Measurements from ENCODE around the gene POLE.
"Not testable (repeated sequence)": the region's sequence is repeated elsewhere in the genome, so short reads cannot be mapped to it uniquely, and the experiment has no call there.

Gene POLE

DNA sequence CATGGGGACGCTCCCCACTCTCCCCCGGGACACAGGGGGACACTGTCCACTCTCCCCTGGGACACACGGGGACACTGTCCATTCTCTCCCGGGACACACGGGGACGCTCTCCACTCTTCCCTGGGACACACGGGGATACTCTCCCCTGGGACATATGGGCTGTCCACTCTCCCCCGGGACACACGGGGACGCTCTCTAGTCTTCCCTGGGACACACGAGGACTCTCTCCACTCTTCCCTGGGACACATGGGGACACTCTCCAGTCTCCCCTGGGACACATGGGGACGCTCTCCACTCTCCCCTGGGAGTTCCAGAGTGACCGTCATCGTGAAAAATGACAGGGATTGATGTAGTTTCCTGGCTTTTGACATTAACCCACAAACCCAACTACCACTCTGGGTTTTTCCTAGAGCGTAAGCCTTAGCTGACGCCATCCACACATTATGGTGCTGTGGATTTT, 71.5 kb downstream of the POLE start:
- no peak for DNase-seq (ENCODE audit: low read depth in 2 of 2)

DNA sequence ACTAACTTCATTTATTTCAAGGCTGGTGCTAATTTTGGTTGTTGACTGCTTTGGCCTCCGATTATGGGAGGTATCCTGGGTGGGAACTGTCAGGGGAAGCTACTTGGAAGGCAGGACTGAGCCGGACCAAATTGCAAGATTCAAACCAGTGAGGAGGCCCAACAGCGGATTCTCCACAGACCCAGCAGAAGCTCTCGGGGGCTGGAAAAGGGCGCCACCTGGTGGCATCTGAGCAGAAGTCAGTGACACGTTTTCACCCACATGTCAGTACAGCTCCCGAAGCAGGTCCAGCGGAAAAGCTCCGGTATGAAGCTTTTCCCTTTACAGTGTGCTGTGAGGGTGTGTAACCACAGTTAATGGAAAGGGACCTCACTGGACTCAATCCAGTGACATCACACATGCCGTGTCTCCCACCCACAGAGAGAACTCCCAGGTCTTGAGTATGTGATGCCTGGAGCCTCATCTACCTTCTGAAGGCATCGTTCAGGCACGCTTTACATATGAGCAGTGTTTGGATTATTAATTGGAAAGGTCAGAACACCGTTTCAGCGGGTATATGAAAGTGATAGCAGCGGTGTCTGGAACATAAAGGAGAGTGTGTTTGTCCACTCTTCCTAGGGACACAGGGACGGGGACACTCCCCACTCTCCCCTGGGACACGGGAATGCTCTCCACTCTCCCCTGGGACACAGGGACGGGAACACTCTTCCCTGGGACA, 72.1 kb downstream of the POLE start:
- DNase-seq (ENCODE audit: low read depth in 2 of 2), result peak; percentile 63 to 73

DNA sequence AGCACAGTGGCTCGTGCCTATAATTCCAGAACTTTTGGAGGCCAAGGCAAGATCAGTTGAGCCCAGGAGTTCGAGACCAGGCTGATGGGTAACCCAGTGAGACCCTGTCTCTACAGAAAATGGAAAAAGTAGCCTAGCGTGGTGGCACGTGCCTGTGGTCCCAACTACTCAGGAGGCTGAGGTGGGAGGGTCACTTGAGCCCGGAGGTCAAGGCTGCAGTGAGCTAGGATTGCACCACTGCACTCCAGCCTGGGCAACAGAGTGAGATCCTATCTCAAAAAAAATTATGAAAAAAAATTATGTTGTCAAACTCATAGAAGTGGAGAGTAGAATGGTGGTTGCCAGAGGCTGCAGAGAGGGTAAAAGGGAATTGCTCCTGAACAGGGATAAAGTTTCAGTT, 73.1 kb downstream of the POLE start:
- no peak for DNase-seq (ENCODE audit: low read depth in 2 of 2)

DNA sequence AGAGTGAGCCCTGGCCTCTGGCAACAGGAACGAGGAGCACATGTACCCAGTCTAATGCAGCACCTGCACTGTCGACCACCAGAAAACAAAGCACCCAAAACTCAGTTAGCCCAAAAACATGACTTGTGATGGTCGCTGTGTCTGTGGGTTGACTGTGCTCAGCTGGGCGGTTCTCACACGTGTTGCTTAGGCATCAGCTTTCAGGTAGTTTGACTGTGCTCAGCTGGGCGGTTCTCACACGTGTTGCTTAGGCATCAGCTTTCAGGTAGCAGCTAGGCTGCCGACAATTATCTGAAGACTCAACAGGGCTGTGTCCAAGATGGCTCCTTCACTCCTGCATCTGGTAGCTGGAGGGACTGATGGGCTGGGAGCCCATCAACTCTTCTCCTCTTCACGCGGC, 75.5 kb downstream of the POLE start:
- no peak for DNase-seq (ENCODE audit: low read depth in 2 of 2)

DNA sequence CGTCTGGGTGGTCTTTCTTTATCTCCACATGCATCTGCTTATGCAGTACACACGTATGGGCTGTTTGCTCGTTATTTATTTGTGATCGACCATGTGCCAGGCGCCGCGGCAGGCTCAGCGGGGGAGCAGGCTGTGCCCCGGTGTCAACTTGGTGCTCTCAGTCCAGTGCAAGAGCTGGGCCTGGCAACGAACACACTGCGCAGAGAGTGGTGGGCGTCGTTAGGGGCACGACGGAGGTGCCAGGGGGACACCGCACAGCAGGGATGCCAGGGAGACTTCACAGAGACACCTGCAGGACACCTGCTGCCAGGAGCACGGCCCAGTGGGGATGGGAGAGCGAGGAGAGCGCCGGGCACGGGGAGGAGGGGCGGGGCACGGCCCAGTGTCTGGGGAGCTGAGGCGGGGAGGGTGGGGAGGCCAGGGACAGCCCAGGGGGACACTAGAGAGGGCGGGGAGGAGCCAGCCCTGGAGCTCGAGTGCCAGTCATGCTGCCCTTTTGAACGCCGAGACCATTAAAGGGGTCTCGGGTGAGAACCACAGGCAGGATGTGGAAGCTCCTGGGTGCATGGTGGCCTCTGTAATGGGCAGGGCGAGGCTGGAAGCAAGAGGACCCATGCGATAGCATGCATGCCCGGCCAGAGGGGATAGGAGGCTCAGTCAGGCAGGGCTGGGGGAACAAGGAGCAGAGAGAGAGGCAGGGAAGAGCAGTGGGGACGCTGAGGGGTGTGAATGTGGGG, 76.1 kb downstream of the POLE start:
- no peak for DNase-seq (ENCODE audit: low read depth in 2 of 2)

DNA sequence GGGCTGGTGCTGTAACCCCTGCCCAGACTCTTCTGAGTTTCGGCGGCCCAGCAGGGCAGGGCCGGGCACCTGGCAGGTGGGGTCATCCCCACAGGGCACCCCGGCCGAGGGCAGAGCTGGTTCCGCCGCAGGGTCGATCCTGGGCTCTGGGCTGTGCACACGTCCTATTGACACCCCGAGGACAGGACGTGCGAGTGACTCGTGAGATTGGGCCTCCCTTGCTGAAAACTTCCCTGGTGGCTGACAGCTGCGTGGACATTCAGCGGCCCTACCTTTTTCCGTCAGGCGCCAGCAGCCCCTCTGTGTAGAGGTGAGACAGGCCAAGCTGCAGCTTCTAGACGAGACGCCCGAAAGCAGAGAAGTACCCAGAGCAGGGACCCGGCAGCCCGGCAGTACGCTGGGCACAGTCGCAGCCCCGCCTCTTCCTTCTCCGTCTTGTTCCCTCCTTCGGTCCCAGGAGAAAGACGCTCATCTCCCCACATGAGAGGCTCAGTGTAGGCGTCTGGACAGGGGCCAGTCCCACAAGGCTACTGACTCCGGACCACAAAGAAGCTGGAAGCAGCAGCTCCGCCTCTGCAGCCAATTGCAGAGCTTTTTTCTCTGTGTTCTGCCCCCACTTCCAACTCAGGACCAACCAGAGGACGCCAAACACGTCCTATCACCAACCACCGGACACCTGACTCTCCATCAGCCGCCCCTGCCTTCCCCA, 76.9 kb downstream of the POLE start, which contains the start of gene LRCOL1:
Gene LRCOL1 (minus strand): TSS at position 532 of the 709 bp plus-strand sequence. CDS start 4,331 bp downstream, outside the sequence.
- no peak for DNase-seq (ENCODE audit: low read depth in 2 of 2)

DNA sequence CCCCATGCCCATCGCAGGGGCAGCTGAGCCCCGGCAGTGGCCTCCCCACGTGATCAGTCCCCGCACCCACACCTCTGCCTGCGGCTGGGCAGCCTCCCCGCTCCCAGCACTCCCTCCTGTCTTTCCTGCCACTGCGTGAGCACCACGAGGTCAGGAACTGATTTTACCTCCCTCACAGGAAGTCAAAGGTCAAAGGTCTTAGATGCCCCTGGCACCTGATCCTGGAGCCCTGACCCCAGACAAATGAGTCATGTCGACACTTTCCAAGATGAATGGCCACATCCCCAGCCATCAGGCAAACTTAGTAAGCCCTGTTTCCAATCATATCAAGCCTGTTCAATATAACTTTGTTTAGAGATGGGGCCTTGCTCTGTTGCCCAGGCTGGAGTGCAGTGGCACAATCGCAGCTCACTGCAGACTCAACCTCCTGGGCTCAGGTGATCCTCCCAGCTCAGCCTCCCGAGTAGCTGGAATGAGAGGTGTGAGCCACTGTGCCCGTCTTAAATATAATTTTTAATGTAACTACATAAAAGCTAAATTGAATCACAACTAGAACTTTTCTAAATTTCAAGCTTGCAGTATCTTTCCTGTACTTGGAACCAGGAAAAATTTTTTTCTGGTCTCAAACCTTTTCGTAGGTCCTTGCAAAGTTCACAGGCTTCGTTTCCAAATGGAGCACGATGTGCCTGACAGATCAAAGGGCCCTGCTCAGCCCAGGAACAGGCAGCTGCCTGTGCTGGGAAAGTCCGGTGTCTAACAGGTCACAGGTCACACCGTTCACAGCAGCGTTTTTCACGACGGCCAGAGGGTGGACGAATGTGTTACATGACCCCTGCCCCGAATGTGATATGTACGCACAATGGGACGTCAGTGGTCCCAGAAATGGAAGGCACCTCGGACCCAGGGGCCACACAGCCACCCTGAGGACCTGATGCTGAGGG, 78.6 kb downstream of the POLE start:
- DNase-seq (ENCODE audit: low read depth in 2 of 2), result no peak

DNA sequence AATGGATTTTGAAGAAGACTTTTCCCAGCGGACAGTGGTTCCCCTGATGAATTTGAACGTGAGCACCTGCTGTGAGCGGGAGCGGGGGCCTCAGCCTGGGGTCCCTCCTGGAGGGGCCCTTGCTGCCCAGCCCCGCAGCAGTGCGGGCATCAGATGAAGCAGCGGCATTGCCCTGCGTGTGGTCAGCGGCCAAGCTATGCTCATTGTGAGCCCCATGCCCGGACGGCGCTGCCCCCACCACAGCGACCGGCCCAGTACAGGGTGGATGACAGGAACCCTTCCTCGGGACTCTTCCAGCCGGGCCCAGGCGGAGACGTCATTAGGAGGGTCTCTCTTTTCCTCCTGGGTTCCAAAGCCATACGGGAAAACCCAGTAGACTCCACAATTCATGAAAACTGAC, 80.2 kb downstream of the POLE start:
- no peak for DNase-seq (ENCODE audit: low read depth in 2 of 2)

DNA sequence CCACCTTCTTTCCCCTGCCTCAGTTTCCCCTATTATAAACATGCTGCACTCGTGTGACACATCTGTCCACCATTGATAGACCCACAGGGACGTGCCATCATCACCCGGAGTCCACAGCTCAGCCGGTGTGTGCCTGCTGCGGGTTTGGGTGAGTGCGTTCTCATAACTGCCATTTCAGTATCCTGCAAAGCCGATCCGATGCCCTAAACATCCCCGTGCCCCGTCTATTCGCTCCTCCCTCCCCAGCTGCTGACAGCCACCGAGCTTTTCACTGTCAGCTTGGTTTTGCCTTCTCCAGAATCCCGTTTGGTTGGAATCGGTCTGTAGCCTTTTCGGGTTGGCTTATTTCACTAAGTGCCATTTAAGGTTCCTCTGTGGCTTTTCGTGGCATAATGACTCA, 80.7 kb downstream of the POLE start:
- no peak for DNase-seq (ENCODE audit: low read depth in 2 of 2)

DNA sequence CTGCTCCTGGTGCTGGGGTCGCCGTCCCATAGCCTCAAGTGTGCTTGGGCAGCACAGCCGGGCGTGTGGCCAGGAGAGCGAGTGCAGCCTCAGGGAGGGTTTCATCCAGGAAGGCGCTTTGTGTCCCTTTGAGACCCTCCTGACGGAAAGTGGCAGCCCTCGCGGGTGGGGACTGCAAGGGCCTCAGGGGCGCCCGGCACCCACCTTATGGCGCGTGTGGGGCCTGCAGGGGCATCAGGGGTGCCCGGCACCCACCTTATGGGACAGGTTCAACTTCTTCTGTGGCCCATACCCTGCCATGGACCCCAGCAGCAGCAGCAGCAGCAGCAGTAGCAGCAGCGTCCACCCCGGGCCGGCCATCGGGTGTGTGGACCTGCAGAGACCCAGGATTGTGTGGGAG, 81.2 kb downstream of the POLE start:
- no peak for DNase-seq (ENCODE audit: low read depth in 2 of 2)

DNA sequence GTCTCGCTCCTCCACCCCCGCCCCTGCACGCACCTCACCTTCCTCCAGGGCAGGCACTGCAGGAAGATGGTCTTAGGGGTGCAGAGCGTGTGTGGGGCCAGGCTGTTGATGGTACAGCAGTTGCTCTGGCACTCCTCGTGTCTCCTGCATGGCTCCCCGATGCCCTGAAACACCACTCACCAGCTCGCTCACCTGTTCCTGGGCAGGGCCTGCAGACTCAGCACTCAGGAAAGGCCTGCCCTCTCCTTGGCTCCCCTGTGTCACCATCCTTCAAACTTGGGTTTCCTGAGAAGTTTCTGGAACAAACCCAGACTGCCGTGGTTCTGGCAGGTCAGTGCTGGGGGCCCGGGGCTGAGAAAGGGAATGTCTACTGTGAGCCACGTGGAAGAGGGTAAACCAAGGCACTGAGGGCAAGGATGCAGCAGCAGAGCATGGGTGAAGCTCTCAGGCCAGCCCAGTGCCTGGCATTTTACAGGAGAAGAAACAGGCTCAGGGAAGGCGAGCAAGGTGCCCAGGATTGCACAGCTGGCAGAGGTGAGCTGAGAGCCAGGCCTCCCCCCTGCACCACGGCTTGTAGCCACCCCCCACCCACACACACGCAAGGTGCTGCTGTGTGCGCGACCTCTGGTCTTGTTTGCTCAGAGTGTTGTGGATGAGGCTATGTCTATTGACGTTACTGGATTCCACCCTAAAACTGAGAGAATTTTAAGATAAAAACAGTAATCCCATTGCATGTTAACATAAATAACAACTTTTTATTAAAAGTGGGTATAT, 82.3 kb downstream of the POLE start:
- DNase-seq (ENCODE audit: low read depth in 2 of 2), result no peak

DNA sequence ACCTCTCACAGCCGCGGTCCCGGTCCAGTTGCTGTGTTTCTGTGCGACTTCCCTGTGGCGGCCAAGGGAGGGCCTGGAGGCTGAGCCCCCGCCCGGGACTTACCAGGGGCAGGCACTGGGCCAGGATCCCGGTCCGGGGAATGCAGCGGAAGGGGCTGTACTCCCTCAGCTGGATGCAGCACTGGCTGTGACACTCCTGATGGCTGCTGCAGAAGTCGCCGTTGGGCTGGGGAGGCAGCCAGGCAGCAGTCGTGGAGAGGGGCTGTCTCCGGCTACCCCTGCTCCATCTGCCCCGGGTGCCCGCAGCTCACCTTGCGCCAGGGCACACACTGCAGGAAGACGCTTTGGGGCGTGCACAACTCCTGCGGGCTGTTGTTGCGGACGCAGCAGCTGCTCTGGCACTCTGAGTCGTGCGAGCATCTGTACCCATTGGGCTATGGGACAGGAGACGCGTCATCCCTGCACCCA, 83.0 kb downstream of the POLE start:
- DNase-seq (ENCODE audit: low read depth in 2 of 2), result no peak

DNA sequence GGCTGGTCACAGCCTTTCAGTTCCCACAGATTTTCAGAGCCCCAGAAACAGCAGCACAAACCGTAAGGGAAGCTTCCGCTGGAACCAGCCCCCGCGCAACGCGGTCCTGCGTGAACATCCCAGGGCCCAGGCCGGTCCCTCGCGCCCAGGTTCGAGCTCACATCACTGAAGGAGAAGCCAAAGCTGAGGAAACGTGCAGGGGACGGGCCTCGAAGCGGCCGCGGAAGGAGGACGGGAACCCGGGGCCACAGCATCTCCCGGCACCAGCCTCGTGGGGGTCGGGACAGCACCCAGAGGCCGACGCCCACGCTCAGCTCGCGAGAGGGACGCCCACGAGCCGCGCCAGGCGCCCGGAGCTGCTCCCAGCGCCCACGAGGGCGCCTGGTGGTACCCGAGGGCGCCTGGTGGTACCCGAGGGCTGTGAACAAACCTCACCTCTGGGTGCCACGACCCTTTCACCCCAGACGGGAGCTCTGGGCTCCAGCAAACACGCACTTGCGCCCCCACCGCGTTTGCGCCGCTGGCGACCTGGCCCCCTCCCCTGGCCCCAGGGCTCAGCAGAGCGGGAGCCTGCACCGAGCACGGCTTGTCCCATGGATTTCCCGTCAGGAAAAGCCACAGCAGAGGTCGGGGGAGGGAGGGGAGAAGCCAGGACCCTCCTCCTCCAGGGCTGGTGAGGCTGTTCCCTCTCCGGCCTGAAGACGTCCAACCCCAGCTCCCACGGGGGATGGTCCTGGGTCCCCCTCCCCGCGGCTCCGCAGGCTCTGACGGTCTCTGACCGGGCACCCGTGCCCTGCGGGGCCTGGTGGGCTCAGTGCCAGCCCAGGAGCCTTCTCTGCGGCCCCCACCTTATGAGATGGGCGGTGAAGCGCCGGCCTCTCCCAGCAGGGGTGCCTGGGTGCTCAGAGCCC, 83.6 kb downstream of the POLE start:
- no peak for DNase-seq (ENCODE audit: low read depth in 2 of 2)

DNA sequence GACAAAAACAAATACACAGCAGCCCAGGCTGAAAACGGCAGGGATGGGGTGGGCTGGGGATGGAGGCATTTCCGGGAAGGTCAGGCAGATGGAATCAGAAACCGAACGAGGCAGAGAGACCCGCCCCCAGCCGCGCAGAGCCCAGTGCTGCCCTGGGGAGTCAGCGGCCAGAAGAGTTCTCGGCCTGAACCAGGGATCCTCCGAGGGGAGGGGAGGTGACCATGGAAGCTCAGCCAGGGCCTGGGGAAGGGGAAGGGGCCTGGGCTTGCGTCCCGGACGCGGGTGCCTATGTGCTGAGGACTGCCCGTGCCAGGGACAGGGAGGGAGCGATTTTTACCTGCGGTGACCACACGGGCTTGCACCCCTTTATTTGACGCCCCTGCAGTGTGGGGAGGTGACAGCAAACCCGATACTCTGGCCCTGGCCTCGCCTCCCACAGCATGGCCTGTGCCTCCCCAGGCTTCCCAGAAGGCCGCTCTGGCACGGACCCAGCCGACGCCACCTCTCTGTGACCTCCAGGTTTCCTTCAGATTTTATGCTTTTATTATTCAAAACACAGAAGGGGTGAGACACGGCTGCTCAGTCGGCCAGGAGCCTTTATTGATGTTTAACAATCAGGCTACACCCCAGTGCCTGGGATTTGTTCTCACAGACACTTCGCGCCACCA, 84.4 kb downstream of the POLE start:
- DNase-seq (ENCODE audit: low read depth in 2 of 2), result no peak

DNA sequence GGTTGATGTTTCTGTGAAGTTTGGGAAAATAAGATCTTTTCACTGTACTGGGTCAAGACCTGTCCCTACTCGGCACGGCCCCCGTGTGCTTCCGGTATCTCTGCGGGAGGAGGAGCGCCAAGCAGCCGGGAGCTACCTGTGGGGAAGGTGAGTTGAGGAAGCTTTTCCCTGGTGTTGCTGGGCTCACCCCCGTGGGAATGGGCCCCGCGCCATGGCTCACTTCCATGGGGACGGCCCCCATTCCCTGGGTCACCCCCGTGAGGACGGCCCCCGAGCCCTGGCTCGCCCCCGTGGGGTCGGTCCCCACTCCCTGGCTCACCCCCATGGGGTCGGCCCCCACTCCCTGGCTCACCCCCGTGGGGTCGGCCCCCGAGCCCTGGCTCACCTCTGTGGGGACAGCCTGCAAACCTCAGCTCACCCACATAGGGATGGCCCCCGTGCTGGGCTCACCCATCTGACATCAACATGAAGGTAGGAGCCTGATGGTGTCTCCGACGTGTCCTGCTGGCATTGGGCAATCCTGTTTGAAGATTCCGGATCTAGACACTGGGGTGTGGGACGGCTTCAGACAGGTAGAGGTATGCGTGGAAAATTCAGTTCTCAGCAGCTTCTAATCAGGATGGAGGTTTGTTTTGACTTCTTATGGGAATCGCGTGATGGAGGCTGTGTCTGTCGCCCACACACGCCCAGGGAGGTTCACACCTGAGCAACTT, 85.8 kb downstream of the POLE start:
- no peak for DNase-seq (ENCODE audit: low read depth in 2 of 2)

DNA sequence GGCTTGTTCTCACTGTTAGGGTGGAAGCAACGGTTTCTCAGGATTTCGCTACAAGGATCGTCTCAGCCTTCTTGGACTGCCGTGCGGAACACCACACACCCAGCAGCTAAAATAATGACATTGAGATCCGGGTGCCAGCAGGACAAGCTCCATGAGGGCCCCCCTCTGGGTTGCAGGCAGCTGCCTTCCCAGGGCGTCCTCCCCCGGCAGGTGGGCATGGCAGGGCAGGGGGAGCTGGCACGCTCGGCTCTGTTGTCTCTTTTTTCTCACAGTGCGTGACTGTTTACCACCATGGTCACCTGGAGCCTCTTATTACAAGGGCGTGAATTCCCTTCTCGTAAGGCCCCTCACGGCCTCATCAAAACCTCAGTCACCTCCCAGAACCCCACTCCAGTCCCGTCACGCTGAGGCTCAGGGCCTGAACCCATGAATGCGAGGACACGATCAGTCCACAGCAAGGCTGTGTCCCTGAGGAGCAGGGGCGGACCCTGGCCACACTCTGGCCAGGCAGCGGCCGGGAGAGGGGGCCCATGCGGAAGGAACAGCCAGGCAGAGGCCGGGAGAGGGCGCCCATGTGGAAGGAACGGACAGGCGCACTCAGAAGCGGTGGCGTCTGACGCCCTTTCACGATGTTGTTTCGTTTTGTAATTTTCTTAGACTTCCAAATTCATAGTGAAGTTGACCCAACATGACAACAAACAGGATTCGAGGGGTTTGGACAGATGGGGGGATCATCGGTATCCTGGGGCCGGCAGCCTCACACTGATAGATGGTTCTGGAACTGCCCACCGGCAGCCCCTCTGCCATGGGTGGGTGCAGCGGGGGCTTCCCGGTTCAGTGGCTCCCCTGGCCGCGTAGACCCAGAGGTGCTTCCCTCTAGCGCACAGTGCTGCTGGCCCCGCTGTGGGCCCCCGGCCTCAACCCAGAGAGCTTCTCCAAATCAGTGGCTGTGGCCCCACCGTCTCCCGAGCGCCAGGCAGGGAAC, 86.8 kb downstream of the POLE start:
- DNase-seq (ENCODE audit: low read depth in 2 of 2), result peak in 1 of 2 donors; percentile 25

DNA sequence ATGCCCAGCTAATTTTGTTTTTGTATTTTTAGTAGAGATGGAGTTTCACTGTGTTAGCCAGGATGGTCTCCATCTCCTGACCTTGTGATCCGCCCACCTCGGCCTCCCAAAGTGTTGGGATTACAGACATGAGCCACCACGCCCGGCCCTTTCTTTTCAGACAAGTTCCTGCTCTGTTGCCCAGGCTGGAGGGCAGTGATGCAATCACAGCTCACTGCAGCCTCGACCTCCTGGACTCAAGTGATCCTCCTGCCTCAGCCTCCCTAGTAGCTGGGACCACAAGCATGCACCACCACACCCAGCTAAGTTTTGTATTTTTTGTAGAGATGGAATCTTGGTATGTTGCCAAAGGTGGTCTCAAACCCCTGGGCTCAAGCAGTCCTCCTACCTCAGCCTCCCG, 87.6 kb downstream of the POLE start:
- not testable (repeated sequence) for DNase-seq (ENCODE audit: low read depth in 2 of 2)

Measured in stimulated activated CD4-positive, alpha-beta T cell treated with anti-CD3 and anti-CD28 coated beads, Interleukin-15, amount 100 ng/mL, for 48 hours (primary cell).